HEK293T (cell line): ENCODE data around the gene PRRT4.

Source experiments
- FOXM1 ChIP-seq: fragments of 450-650 bp; IDR thresholded peaks from 2 replicates; pipeline ENCODE4 v1.6.1; 2017; ENCODE audit warnings: mild to moderate bottlenecking, borderline replicate concordance
- L3MBTL2 ChIP-seq: fragments of 450-650 bp; conservative IDR thresholded peaks from 2 replicates; pipeline ENCODE4 v1.6.1; 2016; ENCODE audit warnings: mild to moderate bottlenecking
- SP1 ChIP-seq: fragments of 450-650 bp; IDR thresholded peaks from 2 replicates; pipeline ENCODE4 v1.6.1; 2017
- SUZ12 ChIP-seq: fragments of 450-650 bp; IDR thresholded peaks from 2 replicates; pipeline ENCODE4 v1.6.1; 2016; ENCODE audit warnings: mild to moderate bottlenecking
- TF ChIP-seq, protein P1 (sequence below): fragments of 450-650 bp; IDR thresholded peaks from 2 replicates; pipeline ENCODE4 v1.6.1; 2016

DNA sequence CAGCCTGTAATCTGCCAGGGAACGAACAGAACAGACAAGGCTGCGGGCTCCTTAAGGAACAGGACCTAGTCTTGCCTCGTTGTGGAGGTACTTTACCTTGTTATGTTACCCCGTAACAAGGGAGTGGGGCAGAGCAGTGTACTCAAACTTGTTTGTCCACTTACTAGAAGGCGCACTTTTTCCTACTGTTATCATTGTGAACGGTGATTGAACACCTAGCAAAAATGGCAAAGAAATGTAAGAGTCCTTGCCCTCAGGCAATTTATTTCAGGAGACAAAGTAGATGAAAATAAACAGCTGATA lies 48.9 kb upstream of the PRRT4 start:
- TF ChIP-seq L3MBTL2 (no peak), FOXM1 (no peak), SUZ12 (no peak), SP1 (no peak)
- TF ChIP-seq, protein P1, sequence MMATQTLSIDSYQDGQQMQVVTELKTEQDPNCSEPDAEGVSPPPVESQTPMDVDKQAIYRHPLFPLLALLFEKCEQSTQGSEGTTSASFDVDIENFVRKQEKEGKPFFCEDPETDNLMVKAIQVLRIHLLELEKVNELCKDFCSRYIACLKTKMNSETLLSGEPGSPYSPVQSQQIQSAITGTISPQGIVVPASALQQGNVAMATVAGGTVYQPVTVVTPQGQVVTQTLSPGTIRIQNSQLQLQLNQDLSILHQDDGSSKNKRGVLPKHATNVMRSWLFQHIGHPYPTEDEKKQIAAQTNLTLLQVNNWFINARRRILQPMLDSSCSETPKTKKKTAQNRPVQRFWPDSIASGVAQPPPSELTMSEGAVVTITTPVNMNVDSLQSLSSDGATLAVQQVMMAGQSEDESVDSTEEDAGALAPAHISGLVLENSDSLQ = no peak
